Measurements from ENCODE around the gene SREBF1. TPM values are rescaled to one million over a fixed set of nuclear protein-coding genes. Genes with fewer than 3 reads are reported as not detected.

SREBF1 gene
- polyA plus RNA-seq, 1 donor: 37.7 TPM

GRCh38 chr17:17824783-17825614, 11.8 kb downstream of the SREBF1 start:
- DNase-seq: no peak

- no peak for DNase-seq
Observed at GRCh38 chr17:17824119-17824782, 12.5 kb downstream of the SREBF1 start.

GRCh38 chr17:17823433-17824118, 13.2 kb downstream of the SREBF1 start:
- peak; percentile 87 for DNase-seq

GRCh38 chr17:17822616-17823015, 14.2 kb downstream of the SREBF1 start:
- no peak for DNase-seq

GRCh38 chr17:17822189-17822588, 14.6 kb downstream of the SREBF1 start:
- no peak for DNase-seq

- no peak for DNase-seq
Observed at GRCh38 chr17:17820463-17821158, 16.2 kb downstream of the SREBF1 start.

- no peak for DNase-seq
Observed at GRCh38 chr17:17820046-17820445, 16.7 kb downstream of the SREBF1 start.

GRCh38 chr17:17819561-17819995, 17.2 kb downstream of the SREBF1 start:
- no peak for DNase-seq

GRCh38 chr17:17819111-17819510, 17.7 kb downstream of the SREBF1 start:
- no peak for DNase-seq

GRCh38 chr17:17818088-17818526, 18.7 kb downstream of the SREBF1 start:
- DNase-seq: no peak

- no peak for DNase-seq
Observed at GRCh38 chr17:17817552-17817947, 19.2 kb downstream of the SREBF1 start.

GRCh38 chr17:17816831-17817551, 19.8 kb downstream of the SREBF1 start:
- no peak for DNase-seq

- no peak for DNase-seq
Observed at GRCh38 chr17:17816240-17816814, 20.5 kb downstream of the SREBF1 start.

- DNase-seq: no peak
Observed at GRCh38 chr17:17815436-17816200, 21.2 kb downstream of the SREBF1 start.

GRCh38 chr17:17815062-17815406, 21.8 kb downstream of the SREBF1 start:
- DNase-seq: no peak

- no peak for DNase-seq
Observed at GRCh38 chr17:17814162-17815061, 22.4 kb downstream of the SREBF1 start.

- no peak for DNase-seq
Observed at GRCh38 chr17:17813725-17814095, 23.1 kb downstream of the SREBF1 start.

GRCh38 chr17:17813055-17813724, 23.6 kb downstream of the SREBF1 start:
- DNase-seq: no peak

All from left kidney (tissue), 2 donors.